Suprapubic skin (tissue), 4 donors: ENCODE measurements around the gene SOX6. TPM values are rescaled to one million over a fixed set of nuclear protein-coding genes. Genes with fewer than 3 reads are reported as not detected.

Experiments used
- DNase-seq, 2 donors: peaks; one replicate each; pipeline ENCODE4 v3.0.0-alpha.2; 2019; ENCODE audit warnings: low spot score in 2 of 2
- H3K27ac ChIP-seq: fragments of 200-600 bp; sonication (generic); one replicate; pipeline ENCODE4 v1.5.1; 2019
- H3K27me3 ChIP-seq: fragments of 200-600 bp; sonication (generic); one replicate; pipeline ENCODE4 v1.5.1; 2019
- H3K36me3 ChIP-seq: fragments of 200-600 bp; sonication (generic); one replicate; pipeline ENCODE4 v1.5.1; 2019
- H3K4me1 ChIP-seq: fragments of 200-600 bp; sonication (generic); one replicate; pipeline ENCODE4 v1.5.1; 2019
- H3K4me3 ChIP-seq: fragments of 200-600 bp; sonication (generic); one replicate; pipeline ENCODE4 v1.5.1; 2019; ENCODE audit warnings: mild to moderate bottlenecking
- H3K9me3 ChIP-seq: fragments of 200-600 bp; sonication (generic); one replicate; pipeline ENCODE4 v1.5.1; 2019
- EP300 ChIP-seq: sonication (generic); formaldehyde crosslinking; IDR thresholded peaks from one replicate; pipeline ENCODE4 v1.6.1; 2017; ENCODE audit warnings: antibody characterized with exemption
- POLR2A ChIP-seq, 2 donors: fragments of 450-650 bp; IDR thresholded peaks; one replicate each; pipeline ENCODE4 v1.6.1; 2017; ENCODE audit warnings: antibody characterized with exemption in 2 of 2, mild to moderate bottlenecking in 2 of 2, moderate library complexity in 2 of 2
- POLR2AphosphoS5 ChIP-seq, 3 donors: sonication (generic); formaldehyde crosslinking; IDR thresholded peaks; one replicate each; pipeline ENCODE4 v1.6.1; 2017; ENCODE audit warnings: antibody characterized with exemption in 3 of 3
- WGBS: methylation state at CpG from one replicate; pipeline ENCODE4 v1.1.5; 2018; 5-methylcytosine and 5-hydroxymethylcytosine counted together
- total RNA-seq, 4 donors: library from RNA; depleted of rRNA; stranded (reverse); fragments of >200 nt; gene quantifications; one replicate each; pipeline ENCODE4 v1.1.0, GENCODE V29; 2016
- TF ChIP-seq, protein P1 (sequence below), 2 donors: fragments of 200-600 bp in 1 of 2; fragments of 450-650 bp in 1 of 2; sonication (generic) in 1 of 2; IDR thresholded peaks; one replicate each; pipeline ENCODE4 v1.5.1; 2016 to 2019; ENCODE audit warnings: antibody characterized with exemption in 2 of 2, mild to moderate bottlenecking in 1 of 2, moderate library complexity in 1 of 2

Gene SOX6
- total RNA-seq, 4 donors from 2014 or later, result 12.1 to 32.0 (median 23.8) TPM

DNA sequence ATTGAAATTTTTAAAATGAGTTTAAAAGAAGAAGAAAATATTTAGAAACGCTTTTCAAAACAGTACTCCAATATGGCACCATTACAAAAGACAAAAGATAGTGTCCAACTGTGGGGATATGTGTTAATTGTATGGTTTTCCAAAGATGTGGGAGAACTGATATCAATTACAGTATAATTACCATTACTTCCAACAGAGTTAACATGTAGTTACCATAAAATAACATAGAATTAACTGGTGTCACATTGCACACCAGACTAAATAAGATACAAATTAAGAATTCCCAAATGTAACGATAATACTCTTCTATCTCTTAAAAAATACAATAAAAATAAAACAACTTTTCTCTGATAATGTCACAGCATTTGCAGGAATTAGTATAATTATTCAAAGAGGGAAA lies 329.5 kb downstream of the SOX6 start:
- no peaks in the 10 kb centered on the region for H3K4me1 ChIP-seq
- peaks cover 8% of the 10 kb centered on the region for H3K27me3 ChIP-seq
- TF ChIP-seq, protein P1, sequence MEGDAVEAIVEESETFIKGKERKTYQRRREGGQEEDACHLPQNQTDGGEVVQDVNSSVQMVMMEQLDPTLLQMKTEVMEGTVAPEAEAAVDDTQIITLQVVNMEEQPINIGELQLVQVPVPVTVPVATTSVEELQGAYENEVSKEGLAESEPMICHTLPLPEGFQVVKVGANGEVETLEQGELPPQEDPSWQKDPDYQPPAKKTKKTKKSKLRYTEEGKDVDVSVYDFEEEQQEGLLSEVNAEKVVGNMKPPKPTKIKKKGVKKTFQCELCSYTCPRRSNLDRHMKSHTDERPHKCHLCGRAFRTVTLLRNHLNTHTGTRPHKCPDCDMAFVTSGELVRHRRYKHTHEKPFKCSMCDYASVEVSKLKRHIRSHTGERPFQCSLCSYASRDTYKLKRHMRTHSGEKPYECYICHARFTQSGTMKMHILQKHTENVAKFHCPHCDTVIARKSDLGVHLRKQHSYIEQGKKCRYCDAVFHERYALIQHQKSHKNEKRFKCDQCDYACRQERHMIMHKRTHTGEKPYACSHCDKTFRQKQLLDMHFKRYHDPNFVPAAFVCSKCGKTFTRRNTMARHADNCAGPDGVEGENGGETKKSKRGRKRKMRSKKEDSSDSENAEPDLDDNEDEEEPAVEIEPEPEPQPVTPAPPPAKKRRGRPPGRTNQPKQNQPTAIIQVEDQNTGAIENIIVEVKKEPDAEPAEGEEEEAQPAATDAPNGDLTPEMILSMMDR (IDR thresholded peaks at IDR 0.05), result no peak
- TF ChIP-seq POLR2A (IDR thresholded peaks at IDR 0.05) (no peak), POLR2AphosphoS5 (IDR thresholded peaks at IDR 0.05) (no peak), EP300 (no peak)
- H3K27ac ChIP-seq, result no peak overlapping the region
- WGBS, result 98% methylated on average over 2 of the region's 2 CpGs
- no peak for DNase-seq
- no peaks in the 10 kb centered on the region for H3K9me3 ChIP-seq
- H3K36me3 ChIP-seq, result no peaks in the 10 kb centered on the region
- no peak overlapping the region for H3K4me3 ChIP-seq

DNA sequence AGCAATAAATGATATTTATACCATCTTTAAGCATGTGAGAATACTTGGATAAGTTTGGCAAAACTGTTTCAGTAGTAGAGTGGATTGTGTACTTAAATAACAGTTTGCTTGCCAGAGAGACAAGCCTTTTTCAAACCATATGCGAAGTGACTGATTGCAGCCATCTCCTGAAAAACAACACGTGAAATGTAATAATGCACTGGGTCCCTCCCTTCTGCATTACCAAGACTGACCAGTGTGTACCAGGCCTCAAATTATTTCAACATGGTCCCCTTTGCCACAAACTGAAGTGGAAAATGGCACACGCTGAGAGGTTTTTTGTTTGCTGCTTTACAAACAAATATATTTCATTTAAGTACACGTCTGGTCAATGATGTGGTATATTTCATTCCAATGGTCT lies 337.4 kb downstream of the SOX6 start:
- DNase-seq, result no peak
- Histone ChIP-seq H3K4me3 (no peak overlapping the region), H3K9me3 (no peaks in the 10 kb centered on the region), H3K27me3 (peaks cover 4% of the 10 kb centered on the region), H3K27ac (no peak overlapping the region), H3K4me1 (no peaks in the 10 kb centered on the region), H3K36me3 (no peaks in the 10 kb centered on the region)
- TF ChIP-seq POLR2A (IDR thresholded peaks at IDR 0.05), result no peak
- TF ChIP-seq EP300, result no peak
- TF ChIP-seq, protein P1 (IDR thresholded peaks at IDR 0.05), result no peak
- TF ChIP-seq POLR2AphosphoS5 (IDR thresholded peaks at IDR 0.05), result no peak
- 96% methylated on average over 4 of the region's 4 CpGs for WGBS

DNA sequence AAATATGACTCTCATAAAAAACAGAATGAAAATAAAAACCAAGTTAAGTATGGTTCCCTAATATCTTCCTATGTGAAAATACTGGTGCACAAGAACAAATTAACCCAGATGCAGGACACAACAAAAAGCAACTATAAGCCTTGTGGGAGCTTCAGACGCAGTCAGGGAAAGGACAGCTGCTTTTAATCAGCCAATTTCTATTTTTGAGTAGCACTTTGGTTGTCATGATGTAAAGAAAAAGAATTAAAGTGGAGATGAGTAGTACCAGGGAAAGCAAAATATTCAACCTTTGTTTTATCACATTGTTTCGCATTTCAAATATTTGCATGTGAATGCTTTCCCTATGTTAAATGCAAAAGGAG lies 339.9 kb downstream of the SOX6 start:
- Histone ChIP-seq H3K27me3 (no peaks in the 10 kb centered on the region), H3K36me3 (no peaks in the 10 kb centered on the region), H3K27ac (no peak overlapping the region), H3K9me3 (no peaks in the 10 kb centered on the region), H3K4me1 (no peaks in the 10 kb centered on the region), H3K4me3 (no peak overlapping the region)
- TF ChIP-seq POLR2AphosphoS5 (IDR thresholded peaks at IDR 0.05), result no peak
- TF ChIP-seq EP300, result no peak
- DNase-seq, result no peak
- WGBS, result 84% methylated on average over 2 of the region's 2 CpGs

DNA sequence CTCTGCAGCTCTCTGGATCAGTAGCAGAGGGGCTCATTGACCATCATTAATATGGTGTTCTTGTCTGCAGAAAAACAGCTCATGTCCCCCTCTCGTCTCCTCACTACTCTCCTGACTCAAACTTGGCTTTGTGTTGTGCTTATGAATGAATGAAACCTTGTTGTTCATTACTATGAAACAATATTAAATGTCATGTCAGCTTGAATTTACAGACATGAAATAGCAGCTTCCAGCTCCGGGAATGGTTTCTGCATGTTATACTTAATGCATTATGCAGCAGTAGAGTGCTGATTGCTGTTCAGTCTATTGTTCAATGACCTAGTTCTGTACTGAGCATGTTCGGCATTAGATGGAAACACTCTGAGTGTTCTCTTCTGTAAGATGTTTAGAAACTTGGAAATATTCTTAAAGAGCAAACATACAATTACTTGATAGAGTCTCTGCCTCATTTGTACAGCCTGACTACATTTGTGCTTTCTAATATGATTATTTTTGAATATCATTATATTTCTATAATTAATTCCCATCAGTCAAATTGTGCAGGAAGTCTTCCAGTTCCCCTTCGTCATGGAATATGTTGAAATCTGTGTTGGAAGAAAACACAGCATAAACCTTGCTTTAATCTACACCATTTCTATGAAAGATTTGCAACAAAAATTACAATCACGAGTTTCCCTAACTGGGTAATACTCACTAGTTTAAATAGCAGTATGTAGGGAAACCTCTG lies 340.4 kb downstream of the SOX6 start:
- no peaks in the 10 kb centered on the region for H3K4me1 ChIP-seq
- DNase-seq, result no peak
- no peaks in the 10 kb centered on the region for H3K36me3 ChIP-seq
- no peak for TF ChIP-seq POLR2A (IDR thresholded peaks at IDR 0.05)
- TF ChIP-seq POLR2AphosphoS5 (IDR thresholded peaks at IDR 0.05), result no peak
- TF ChIP-seq, protein P1 (IDR thresholded peaks at IDR 0.05), result no peak
- TF ChIP-seq EP300, result no peak
- no peaks in the 10 kb centered on the region for H3K27me3 ChIP-seq
- H3K9me3 ChIP-seq, result no peaks in the 10 kb centered on the region
- H3K27ac ChIP-seq, result no peak overlapping the region
- WGBS, result 60% methylated on average over 5 of the region's 5 CpGs
- H3K4me3 ChIP-seq, result no peak overlapping the region

DNA sequence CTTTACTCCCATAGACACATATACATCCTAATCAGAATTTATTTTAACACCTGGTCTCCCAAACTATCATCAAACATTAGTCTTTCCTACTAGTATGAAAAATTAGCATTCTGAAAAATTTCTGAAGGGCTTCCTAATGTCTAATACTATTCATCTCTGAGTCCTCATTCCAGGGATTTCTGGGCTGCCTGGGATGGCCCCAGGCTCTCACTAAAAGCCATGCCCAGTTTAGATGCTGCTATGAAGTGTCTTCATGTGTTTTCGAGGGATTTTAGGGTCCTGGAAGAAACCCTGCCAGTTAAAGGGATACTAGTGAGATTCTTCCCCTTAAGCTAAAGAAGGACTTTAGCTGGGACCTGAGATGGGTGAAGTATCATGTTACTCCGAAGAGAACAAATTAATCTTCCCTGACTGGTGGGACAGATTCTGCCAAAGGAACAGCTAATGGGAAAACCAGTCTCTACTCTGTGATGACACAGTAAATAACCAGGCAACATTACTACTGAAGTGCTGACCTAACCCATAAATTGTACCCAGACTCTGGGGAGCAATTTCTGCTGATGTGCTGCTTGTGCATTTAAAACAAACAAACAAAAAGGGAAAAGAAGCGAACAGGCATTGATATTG lies 342.6 kb downstream of the SOX6 start:
- no peaks in the 10 kb centered on the region for H3K36me3 ChIP-seq
- no peak overlapping the region for H3K4me3 ChIP-seq
- H3K27me3 ChIP-seq, result no peaks in the 10 kb centered on the region
- 53% methylated on average over 3 of the region's 3 CpGs for WGBS
- no peaks in the 10 kb centered on the region for H3K9me3 ChIP-seq
- no peak overlapping the region for H3K27ac ChIP-seq
- no peak for TF ChIP-seq POLR2A (IDR thresholded peaks at IDR 0.05)
- no peak for TF ChIP-seq POLR2AphosphoS5 (IDR thresholded peaks at IDR 0.05)
- TF ChIP-seq, protein P1 (IDR thresholded peaks at IDR 0.05), result no peak
- no peak for TF ChIP-seq EP300
- H3K4me1 ChIP-seq, result no peaks in the 10 kb centered on the region
- DNase-seq, result no peak
